GM19372 (cell line): Measurements from ENCODE around the gene TOR1AIP1.
"Not testable (repeated sequence)": the region's sequence is repeated elsewhere in the genome, so short reads cannot be mapped to it uniquely, and the experiment has no call there.

Experiments
- ATAC-seq: cut with Tn5 transposase; IDR thresholded peaks from one replicate; pipeline ENCODE4 v1.9.1; 2021; ENCODE audit warnings: mild to moderate bottlenecking, low read depth, moderate library complexity; ENCODE audit not compliant: unreplicated experiment

TOR1AIP1 gene, protein sequence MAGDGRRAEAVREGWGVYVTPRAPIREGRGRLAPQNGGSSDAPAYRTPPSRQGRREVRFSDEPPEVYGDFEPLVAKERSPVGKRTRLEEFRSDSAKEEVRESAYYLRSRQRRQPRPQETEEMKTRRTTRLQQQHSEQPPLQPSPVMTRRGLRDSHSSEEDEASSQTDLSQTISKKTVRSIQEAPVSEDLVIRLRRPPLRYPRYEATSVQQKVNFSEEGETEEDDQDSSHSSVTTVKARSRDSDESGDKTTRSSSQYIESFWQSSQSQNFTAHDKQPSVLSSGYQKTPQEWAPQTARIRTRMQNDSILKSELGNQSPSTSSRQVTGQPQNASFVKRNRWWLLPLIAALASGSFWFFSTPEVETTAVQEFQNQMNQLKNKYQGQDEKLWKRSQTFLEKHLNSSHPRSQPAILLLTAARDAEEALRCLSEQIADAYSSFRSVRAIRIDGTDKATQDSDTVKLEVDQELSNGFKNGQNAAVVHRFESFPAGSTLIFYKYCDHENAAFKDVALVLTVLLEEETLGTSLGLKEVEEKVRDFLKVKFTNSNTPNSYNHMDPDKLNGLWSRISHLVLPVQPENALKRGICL

DNA sequence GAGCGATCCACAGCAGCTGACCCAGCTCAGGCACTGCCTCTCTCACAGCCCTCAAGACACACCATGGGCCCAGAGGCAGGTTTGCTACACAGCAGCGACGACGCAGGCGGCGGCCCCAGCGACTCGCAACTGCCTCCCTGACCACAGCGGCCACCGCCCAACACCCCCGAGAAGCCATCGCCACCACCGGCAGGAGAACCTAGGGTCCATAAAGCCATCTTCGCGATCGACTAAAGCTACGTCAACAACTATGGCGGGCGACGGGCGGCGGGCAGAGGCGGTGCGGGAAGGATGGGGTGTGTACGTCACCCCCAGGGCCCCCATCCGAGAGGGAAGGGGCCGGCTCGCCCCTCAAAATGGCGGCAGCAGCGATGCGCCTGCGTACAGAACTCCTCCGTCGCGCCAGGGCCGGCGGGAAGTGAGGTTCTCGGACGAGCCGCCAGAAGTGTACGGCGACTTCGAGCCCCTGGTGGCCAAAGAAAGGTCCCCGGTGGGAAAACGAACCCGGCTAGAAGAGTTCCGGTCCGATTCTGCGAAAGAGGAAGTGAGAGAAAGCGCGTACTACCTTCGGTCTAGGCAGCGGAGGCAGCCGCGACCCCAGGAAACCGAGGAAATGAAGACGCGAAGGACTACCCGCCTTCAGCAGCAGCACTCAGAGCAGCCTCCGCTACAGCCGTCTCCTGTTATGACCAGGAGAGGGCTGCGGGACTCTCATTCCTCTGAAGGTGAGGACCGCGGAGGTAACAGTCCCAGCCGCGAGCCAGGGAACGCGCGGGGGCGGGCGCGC, at the start of gene TOR1AIP1:
TSS of gene TOR1AIP1 (plus strand) at position 33 of the 787 bp plus-strand sequence. CDS start at position 251, 218 bp downstream.
- peak; percentile 69 for ATAC-seq

DNA sequence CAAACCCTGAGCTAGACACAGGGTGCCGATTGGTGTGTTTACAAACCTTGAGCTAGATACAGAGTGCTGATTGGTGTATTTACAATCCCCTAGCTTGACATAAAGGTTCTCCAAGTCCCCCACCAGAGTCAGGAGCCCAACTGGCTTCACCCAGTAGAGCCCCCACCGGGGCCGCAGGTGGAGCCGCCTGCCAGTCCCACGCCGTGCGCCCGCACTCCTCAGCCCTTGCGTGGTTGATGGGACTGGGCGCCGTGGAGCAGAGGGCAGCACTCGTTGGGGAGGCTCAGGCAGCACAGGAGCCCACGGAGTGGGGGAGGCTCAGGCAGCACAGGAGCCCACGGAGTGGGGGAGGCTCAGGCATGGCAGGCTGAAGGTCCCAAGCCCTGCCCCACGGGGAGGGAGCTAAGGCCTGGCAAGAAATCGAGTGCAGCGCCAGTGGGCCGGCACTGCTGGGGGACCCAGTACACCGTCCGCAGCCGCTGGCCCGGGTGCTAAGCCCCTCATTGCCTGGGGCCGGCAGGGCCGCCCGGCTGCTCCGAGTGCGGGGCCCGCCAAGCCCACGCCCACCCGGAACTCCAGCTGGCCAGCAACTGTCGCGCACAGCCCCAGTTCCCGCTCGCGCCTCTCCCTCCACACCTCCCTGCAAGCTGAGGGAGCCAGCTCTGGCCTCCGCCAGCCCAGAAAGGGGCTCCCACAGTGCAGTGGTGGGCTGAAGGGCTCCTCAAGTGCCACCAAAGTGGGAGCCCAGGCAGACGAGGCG, 45.2 kb upstream of the TOR1AIP1 start:
- not testable (repeated sequence) for ATAC-seq

DNA sequence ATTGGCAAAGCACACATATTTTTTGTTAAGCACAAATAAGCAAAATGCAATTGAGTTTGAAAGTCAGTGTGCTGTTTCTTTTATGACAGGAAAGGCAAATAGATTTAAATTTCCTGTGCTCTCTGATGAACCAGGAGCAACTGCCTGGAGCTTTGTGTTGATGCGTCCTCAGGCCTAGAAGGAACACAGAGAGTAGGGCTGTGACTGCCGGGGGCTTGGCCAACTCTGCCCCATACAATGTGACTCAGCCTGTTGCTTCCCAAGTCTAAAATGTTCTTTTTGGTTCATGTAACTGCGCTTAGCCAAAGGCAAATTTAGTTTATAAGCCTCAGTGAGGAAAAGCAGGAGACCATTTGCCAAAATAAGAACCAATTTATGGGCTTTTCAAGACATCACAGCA, 42.0 kb upstream of the TOR1AIP1 start:
- no peak for ATAC-seq

DNA sequence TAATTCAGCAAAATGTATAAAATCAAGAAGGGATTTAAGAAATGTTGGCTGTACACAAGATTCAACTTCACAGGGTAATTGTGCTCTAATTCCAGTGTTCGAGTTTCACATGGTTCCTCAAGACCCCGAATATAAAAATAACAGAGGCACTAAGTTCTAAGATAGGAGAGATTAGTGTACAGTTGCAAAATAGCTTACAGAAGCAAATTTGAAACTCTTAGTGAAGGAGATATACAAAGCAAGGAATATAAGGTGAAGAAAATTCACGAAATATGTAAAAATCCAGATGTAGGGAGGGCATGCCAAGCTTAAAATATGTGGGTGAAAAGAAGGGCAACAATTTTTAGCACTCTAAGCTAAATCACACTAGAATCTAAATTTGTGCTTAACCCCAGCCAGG, 33.9 kb upstream of the TOR1AIP1 start:
- ATAC-seq, result no peak

DNA sequence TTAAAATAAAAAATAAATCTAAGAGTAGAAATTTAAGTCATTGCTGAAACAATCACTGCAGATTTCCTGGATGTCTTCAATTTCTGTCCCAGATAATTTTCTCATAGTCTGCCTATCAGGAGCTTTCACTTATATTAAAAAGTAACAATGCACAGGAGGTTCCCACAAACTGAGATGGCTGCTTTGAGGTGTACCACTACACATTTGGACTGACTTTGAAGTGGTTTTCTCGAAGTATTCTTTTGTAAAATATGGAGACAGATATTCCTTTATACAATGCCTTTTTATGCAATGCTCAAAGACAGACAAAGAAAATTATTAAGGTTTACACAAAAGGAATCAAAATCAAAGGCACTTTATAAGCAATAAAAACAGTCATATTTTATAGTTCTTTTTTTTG, 29.0 kb upstream of the TOR1AIP1 start:
- ATAC-seq, result no peak

DNA sequence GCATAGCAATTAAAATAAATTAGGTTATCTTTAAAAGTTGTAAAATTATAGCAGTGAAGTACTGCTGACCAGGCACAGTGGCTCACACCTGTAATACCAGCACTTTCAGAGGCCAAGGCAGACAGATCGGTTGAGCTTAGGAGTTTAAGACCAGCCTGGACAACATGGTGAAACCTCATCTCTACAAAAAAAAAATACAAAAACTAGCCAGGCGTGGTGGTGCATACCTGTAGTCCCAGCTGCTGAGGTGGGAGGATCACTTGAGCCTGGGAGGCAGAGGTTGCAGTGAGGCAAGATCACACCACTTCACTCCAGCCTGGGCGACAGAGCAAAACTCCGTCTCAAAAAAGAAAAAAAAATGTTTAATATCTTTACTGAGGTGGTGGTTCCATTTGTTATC, 26.3 kb upstream of the TOR1AIP1 start:
- not testable (repeated sequence) for ATAC-seq

DNA sequence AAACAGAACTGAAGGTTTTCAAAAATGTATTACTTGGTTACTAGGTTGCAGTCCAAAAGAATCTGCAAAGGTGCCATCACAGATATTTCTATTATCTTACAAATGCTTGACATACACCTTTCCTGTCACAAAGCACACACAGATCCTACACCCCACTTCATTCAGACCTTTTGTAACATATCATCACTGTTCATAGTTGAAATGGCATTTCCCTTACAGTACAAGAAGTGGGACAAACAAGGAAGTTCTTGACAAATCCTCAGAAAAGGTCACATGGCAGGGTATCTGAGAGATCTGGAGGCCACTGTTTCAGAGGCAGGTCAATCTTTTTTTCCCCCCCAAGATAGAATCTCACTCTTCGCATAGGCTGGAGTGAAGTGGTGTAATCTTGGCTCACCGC, 25.8 kb upstream of the TOR1AIP1 start:
- ATAC-seq, result no peak

DNA sequence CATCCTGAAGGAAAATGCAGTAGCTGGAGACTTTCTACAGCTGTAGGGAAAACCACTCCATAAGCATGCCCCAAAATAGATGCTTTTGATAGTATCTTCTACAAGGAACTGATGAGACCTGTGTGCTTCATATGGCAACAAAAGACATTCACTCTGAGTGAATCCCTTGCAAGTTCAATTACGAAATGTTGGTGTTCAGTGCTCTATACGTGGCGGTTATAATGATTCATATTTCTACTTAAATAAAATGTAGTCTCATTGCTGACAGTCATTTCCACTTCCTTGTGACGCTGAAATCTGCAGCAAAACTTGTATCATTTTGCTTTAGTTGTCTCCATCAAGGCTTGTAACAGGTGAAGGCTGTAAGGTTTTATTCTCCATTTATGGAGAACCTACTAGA, 25.1 kb upstream of the TOR1AIP1 start:
- ATAC-seq, result no peak

DNA sequence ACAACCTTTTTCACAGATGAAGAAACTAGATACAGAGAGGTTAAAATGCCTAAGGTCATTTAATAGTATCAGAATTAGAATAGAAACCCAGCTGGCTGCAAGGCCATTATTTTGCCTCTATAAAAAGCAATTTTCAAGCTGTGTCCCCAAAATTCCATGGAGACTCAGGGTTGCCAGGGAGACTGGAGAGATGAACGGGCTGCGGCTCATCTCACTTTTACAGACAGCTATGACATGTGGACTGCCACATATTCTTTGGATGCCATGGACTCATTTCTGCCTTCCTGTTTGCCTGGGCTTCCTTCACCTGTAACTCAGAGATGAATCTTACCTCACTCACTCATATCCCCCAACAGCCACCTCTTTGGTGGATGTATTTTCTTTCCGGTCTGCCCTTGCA, 21.4 kb upstream of the TOR1AIP1 start:
- ATAC-seq, result no peak

DNA sequence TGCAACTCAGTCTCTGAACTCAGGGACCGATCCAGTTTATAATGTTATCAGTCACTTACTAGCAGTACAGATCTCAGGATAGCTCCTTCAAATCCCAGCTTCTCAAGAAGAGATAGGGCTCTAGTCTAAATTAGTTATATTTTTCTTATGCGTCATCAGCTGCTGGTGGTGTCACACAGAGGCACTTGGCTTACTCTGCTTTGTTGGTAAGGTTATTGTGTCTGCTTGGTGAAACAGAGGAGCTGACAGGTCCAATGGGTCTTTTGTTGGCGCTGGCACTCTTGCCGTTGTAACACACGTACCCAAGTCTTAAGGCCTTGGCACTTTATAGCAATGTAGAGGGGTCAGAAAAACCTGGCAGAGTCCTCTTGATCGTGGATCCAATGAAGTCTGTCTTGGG, 16.7 kb upstream of the TOR1AIP1 start:
- no peak for ATAC-seq

DNA sequence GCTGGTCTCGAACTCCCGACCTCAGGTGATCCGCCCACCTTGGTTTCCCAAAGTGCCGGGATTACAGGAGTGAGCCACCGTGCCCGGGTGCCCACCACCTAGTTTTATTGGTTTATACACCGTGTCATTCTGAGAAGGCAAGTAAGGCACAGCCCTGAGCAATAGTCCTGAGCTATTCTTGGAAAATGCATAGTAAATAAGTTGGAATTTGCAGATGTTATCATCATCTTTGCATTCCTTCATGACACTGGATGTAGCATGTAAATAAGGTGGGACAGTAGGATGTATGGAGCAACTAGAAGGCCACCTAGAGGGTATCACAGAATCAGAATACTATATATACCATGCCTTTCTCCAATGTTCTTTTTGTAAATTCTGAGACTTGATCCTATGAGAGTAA, 15.5 kb upstream of the TOR1AIP1 start:
- ATAC-seq, result no peak

DNA sequence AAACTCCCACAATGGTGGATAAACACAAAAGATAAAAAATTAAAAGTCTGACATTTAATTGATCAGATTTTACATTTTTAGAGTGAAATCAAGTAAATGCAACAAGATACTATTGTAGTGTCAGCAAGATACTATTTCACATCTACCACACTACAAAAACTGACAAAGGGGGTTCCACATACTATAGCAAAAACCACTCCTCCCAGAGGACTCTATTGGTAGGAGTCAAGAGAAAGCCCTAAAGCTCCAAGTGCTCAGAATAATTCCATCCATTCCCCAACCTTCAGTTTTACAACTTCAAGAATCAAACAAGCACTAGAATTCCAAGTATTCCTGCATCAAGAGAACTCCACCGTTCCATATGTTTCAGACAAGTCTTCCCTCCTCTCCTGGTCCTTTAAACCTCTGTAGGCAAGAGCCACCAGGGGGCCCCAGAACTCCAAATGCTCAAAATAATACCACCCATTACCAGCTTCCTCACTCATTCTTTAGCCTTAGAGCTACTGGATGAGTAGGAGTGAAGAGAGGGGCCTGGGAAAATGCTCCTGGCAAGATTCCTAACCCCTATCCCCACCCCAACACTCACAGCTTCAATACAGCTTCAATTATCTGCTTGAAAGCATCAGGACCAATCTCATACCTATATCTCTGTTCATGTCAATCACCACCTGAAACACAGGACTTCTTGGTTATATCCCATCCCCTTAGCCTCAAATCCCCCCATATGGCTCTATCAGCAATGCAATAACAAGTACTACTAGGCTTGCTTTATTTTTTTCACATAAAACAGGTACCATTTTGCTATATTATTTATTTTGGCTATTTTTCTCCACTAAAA, 14.4 kb upstream of the TOR1AIP1 start:
- ATAC-seq, result no peak

DNA sequence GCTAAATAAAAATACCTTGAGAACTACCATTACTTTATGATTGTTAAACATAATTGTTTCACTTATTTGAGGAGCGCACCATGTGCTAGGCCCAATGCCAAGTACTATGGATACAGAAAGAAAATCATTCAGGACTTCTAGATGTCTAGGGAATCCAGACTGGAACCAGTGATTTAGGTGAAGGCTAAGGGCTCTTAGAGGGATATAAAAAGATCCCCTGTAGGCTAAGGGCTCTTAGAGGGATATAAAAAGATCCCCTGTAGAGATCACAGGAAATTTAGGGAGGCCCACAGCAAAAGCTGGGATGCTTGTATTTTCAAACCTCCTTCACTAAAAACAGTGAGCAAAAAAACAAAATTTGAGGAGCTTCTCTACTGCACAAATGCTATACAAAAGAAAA, 11.2 kb upstream of the TOR1AIP1 start:
- no peak for ATAC-seq

DNA sequence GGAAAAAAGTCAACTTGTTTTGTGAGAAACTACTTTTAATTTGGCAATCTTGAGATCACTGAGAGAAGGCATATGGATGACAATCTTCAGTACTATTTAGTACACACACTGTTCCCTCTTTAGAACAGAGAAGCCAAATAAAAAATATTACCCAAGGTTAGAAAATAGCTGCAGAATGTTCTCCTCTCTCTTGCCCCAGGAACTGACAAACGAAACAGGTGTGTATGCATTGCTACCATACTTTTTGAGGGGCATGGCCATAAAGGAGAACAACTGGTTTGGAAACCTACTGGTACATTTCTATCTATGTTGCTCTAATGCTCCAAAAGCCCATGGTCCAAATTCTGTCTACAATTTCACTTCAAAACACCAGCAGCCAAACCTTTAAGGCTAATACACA, 10.1 kb upstream of the TOR1AIP1 start:
- ATAC-seq, result no peak

DNA sequence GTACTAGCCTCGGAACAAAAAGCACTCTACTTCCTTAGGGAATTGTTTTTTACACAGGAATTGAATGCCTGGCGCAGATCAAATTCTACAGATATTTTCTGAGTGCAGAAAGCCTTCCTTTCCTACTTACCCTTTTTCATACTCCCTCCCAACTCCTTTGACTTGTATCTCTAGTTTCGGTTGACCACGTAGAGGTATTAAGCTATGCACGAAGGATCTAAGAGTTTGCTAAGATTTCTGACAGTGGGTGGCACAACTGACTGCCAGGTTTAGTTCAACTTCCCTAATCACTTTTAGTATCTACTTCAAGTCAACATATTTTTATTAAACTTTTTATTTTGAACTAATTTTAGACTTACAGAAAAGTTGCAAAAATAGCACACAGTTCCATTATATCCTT, 9.5 kb upstream of the TOR1AIP1 start:
- no peak for ATAC-seq

DNA sequence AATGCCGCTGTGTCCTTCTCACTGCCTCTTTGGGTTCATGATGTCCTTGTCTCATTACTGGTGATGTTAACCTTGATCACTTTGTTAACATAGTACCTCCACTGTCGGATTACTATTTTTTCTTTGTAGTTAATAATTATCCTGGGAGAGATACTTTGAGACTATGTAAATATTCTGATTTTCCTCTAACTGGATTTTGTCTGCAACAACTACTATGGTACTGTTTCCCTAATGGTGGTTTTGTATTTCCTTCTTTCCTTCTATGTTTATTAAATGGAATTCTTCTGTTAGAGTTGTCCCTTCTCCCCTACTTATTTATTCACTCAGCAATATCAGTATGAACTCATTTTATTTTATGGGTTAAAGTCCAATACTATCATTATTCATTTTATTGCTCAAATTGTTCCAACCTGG, 8.6 kb upstream of the TOR1AIP1 start:
- no peak for ATAC-seq

DNA sequence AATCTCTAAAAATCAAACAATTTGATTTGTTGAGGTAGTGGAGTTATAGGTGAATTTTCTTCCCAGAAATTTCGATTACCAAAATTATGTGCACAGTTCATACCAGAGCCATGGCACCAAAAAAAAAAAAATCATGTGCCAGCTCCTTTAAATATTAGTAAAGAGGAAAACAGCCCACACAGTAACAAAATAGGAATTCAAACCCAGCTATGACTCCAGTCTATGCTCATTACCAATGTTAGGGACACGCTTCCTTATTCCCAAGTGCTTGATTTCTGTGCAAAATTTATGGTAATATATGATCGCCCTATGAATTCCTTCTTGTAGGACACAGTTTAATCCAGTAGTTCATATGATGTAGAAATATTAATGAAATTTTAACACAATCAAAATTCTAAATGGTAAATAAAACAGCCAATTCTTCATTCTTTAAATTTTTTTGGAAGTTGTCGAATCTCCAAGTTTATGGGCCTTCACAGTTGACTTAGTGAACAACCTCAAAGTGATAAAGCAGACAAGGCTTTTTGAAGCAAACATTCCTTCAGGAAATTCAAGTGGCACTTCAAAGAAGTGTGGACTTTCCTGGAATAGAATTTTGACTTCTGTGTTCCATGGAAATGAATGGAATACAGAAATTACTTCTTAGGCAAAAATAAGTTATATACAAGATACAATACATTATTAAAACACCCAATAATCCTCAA, 6.3 kb upstream of the TOR1AIP1 start:
- no peak for ATAC-seq

DNA sequence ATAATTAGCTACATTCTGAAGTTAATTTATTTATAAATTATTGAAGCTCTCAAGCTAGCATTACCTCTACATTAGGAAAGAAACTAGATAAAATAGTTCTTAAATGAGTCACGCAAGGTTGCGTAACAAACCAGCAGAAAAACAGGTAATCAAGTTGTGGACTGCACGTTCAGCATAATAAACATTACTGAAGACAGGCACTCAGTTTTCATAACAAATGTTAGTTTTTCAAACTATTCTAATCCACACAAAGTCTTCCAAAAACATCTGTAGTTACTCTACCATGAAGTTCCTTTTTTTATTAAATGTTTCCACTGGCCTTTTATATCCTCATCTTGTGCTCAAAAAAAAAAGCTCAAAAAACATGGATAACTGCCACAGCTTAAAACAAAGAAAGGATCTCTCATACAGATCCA, 5.8 kb upstream of the TOR1AIP1 start:
- no peak for ATAC-seq

DNA sequence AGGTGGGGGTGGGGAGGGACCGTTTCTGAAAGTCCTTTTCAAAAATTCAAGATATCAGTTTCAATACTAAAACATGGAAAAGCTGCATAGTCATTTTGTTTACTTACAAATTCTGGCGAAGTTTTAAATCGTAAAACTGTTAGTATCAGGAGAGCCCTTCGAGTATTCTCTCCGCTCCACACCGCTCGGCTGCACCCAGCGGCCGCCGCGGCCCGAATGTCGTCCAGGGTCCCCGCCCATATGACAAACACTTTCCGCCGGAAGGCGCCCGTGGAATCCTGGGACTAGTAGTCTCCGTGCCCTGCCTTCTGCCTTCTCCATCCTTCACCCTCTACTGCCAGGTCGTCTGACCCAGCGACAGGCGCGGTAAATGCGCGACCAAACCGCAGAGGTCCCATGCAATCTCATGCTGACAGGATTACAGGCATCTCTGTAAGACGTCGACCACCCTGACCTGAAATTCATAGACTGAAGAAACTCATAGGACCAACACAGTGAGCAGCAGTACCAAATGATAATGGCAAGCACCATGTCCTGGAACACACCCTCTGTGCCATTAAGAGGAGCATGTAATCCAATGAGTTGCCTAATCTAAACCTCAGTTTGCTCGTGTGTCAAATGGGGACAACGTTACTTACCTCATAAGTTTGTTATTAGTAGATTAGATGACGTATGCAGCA, 4.4 kb upstream of the TOR1AIP1 start, which contains the start of gene TOR1AIP2:
TSS of gene TOR1AIP2 (minus strand) at position 218 of the 680 bp plus-strand sequence. CDS start 25,138 bp downstream, outside the sequence.
- peak; percentile 51 for ATAC-seq
